ENCODE measurements around the gene PRKAG2.

DNA sequence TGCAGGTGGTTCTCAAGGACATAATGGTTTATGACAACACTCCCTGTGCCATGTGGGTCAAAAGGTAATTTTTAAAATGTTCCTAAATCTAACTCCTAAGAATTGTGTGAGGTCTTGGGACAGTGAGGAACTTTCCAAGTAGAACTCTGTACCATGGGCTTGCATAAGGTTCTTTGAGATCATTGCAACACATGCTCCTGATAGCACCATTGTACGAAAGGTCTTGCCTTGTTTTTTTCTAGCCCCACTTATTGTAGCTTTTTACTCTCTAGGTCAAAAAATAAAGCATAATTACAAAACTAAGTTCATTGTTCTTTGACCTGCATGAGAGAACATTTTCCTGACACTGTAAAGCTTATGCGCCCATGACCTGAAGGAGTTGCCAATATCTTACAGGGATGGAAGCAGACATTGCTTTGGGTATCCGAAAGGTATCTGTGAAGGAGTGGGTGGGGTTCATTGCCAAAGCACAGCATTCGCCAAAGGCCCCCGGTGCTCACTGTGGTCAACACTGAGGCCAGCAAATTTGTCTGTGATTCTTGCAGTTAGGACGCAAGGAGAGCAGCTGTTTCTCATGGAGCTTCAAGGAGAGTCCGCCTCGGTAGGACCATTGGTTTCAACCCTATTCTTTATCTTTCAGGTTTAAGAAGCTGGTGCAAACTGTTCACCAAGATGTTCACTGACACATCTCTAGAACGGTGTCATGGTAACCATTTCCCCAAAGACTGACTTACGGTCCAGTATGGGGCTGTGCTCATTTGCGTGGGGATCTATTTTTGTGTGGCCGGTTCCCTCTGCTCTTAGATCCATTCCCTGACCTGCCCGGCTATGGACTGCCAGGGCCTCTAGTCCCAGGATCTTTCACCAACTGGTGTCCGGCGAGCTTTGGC is 7.6 kb upstream of the PRKAG2 start:
- TF ChIP-seq RAD21 (IDR thresholded peaks at IDR 0.05; ENCODE audit: low read depth) (no peak), EGR1 (IDR thresholded peaks at IDR 0.05) (no peak), CEBPB (IDR thresholded peaks at IDR 0.05) (no peak), YY1 (IDR thresholded peaks at IDR 0.05; ENCODE audit: low read depth) (no peak), MAX (IDR thresholded peaks at IDR 0.05) (no peak), TCF12 (IDR thresholded peaks at IDR 0.05; ENCODE audit: low read depth) (no peak), TAF1 (IDR thresholded peaks at IDR 0.05; ENCODE audit: low read depth) (no peak), CREB1 (IDR thresholded peaks at IDR 0.05; ENCODE audit: low read depth) (no peak), EP300 (IDR thresholded peaks at IDR 0.05; ENCODE audit: borderline replicate concordance) (no peak)
- TF ChIP-seq, protein P1, sequence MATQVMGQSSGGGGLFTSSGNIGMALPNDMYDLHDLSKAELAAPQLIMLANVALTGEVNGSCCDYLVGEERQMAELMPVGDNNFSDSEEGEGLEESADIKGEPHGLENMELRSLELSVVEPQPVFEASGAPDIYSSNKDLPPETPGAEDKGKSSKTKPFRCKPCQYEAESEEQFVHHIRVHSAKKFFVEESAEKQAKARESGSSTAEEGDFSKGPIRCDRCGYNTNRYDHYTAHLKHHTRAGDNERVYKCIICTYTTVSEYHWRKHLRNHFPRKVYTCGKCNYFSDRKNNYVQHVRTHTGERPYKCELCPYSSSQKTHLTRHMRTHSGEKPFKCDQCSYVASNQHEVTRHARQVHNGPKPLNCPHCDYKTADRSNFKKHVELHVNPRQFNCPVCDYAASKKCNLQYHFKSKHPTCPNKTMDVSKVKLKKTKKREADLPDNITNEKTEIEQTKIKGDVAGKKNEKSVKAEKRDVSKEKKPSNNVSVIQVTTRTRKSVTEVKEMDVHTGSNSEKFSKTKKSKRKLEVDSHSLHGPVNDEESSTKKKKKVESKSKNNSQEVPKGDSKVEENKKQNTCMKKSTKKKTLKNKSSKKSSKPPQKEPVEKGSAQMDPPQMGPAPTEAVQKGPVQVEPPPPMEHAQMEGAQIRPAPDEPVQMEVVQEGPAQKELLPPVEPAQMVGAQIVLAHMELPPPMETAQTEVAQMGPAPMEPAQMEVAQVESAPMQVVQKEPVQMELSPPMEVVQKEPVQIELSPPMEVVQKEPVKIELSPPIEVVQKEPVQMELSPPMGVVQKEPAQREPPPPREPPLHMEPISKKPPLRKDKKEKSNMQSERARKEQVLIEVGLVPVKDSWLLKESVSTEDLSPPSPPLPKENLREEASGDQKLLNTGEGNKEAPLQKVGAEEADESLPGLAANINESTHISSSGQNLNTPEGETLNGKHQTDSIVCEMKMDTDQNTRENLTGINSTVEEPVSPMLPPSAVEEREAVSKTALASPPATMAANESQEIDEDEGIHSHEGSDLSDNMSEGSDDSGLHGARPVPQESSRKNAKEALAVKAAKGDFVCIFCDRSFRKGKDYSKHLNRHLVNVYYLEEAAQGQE (IDR thresholded peaks at IDR 0.05; ENCODE audit: low read depth): no peak
- TF ChIP-seq, protein P2, sequence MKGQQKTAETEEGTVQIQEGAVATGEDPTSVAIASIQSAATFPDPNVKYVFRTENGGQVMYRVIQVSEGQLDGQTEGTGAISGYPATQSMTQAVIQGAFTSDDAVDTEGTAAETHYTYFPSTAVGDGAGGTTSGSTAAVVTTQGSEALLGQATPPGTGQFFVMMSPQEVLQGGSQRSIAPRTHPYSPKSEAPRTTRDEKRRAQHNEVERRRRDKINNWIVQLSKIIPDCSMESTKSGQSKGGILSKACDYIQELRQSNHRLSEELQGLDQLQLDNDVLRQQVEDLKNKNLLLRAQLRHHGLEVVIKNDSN (IDR thresholded peaks at IDR 0.05): no peak
